Neutrophil (primary cell): ENCODE results near the gene MAP3K9.

Experiments
- H3K27ac ChIP-seq: fragments of 200-600 bp; sonication (generic); 2 replicates; pipeline ENCODE4 v1.5.1; 2016; ENCODE audit warnings: mild to moderate bottlenecking, moderate library complexity
- H3K27me3 ChIP-seq: fragments of 200-600 bp; sonication (generic); 2 replicates; pipeline ENCODE4 v1.6.0; 2016; ENCODE audit warnings: mild to moderate bottlenecking
- H3K36me3 ChIP-seq: fragments of 200-600 bp; sonication (generic); 2 replicates; pipeline ENCODE4 v1.5.1; 2017
- H3K4me1 ChIP-seq, 2 experiments: fragments of 200-600 bp in 1 of 2; sonication (generic) in 1 of 2; 1 replicate in 1 of 2; 2 replicates in 1 of 2; pipeline versions ENCODE4 v1.5.1 to v1.6.1; 2013 to 2016; ENCODE audit warnings: low read depth in 1 of 2, low read length in 1 of 2, mild to moderate bottlenecking in 1 of 2, moderate library complexity in 1 of 2; ENCODE audit not compliant: control insufficient read depth in 1 of 2, insufficient read depth in 1 of 2
- H3K4me3 ChIP-seq, 2 experiments: fragments of 200-600 bp in 1 of 2; sonication (generic) in 1 of 2; 1 replicate in 1 of 2; 2 replicates in 1 of 2; pipeline ENCODE4 v1.5.1; 2013 to 2016; ENCODE audit warnings: low read depth in 1 of 2, low read length in 1 of 2, mild to moderate bottlenecking in 1 of 2, moderate library complexity in 1 of 2
- H3K9me3 ChIP-seq: fragments of 200-600 bp; sonication (generic); 2 replicates; pipeline ENCODE4 v1.5.1; 2016
- TF ChIP-seq, protein P1 (sequence below): fragments of 200-600 bp; sonication (generic); IDR thresholded peaks from 2 replicates; pipeline ENCODE4 v1.5.1; 2016; ENCODE audit warnings: antibody characterized with exemption

Gene MAP3K9

DNA sequence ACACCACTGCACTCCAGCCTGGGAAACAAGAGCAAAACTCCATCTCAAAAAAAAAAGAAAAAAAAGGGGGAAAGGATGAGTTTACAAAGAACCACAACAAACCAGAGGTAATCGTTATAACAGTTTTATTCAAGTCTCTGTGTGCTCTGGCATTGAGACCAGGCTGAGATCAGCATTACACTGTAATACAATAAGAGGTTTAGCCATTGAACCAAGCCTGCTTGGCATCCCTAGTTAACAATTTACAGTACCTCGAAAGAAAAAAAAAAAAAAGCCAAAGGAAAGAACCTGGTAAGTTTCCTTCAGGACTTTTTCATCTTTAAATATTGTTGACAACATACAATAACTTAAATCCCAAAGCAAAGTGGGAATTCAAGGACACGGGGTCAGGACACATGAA is 86.9 kb downstream of the MAP3K9 start:
- TF ChIP-seq, protein P1, sequence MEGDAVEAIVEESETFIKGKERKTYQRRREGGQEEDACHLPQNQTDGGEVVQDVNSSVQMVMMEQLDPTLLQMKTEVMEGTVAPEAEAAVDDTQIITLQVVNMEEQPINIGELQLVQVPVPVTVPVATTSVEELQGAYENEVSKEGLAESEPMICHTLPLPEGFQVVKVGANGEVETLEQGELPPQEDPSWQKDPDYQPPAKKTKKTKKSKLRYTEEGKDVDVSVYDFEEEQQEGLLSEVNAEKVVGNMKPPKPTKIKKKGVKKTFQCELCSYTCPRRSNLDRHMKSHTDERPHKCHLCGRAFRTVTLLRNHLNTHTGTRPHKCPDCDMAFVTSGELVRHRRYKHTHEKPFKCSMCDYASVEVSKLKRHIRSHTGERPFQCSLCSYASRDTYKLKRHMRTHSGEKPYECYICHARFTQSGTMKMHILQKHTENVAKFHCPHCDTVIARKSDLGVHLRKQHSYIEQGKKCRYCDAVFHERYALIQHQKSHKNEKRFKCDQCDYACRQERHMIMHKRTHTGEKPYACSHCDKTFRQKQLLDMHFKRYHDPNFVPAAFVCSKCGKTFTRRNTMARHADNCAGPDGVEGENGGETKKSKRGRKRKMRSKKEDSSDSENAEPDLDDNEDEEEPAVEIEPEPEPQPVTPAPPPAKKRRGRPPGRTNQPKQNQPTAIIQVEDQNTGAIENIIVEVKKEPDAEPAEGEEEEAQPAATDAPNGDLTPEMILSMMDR: no peak
- Histone ChIP-seq H3K4me3 (no peak overlapping the region), H3K4me1 (no peaks in the 10 kb centered on the region), H3K9me3 (no peaks in the 10 kb centered on the region), H3K27me3 (peaks cover 26% of the 10 kb centered on the region), H3K36me3 (no peaks in the 10 kb centered on the region), H3K27ac (no peak overlapping the region)

DNA sequence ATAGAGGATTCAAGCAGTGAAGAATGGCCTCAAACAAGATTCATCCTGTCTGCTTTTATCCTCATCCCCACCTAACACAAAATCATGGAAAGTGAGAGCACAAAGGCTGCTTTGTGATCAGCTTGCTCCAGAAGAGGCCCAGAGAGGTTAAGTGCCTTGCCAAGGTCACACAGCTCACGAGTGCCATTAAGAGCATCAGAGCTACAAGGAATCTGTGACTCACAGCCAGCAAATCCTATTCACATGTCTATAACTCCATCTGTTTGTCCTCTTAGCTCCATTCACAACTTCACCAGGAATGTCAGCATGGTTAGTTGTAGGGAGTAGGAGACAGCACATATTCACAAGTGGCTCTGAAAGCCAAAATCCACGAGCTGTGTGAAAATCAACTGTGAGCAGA is 87.8 kb downstream of the MAP3K9 start:
- Histone ChIP-seq H3K36me3 (no peaks in the 10 kb centered on the region), H3K9me3 (no peaks in the 10 kb centered on the region), H3K27me3 (peaks cover 35% of the 10 kb centered on the region), H3K4me3 (no peak overlapping the region), H3K4me1 (no peaks in the 10 kb centered on the region), H3K27ac (no peak overlapping the region)
- TF ChIP-seq, protein P1: no peak

DNA sequence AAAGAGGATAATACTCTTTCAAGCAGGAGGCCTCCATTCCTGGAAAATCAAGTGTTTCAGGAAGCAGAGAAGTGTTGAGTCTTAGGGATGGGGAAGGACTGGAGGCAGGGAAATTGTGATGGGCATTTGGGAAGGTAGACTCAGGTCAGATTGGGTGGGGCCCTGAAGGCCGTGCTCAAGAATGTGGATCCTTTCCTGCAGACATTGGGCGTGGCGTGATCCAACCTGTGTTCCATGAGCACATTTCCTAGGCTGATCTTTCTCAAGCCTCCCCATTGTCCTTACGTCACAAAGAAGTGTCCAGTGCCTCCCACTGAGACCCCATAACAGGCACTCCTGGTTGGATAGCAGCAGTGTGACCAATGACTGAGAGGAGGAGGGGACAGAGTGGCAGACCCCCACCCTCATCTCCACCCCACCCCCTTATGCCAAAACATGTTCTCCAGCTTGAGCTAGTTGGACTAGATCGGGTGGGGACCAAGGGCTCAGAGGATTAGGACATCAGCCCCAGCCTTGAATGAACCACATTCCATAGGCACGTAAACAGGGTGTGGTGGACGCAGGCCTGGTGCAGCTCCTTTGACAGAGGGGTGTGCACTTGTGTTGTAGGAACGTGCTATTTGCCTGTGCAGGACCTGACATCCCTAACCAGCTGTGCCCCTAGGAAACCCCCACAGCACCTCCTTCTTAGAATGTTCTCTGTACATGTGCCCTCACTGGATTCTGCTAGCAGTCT is 90.8 kb downstream of the MAP3K9 start:
- TF ChIP-seq, protein P1: no peak
- Histone ChIP-seq H3K9me3 (no peaks in the 10 kb centered on the region), H3K36me3 (no peaks in the 10 kb centered on the region), H3K27me3 (peaks cover 45% of the 10 kb centered on the region), H3K4me3 (no peak overlapping the region), H3K27ac (no peak overlapping the region), H3K4me1 (no peaks in the 10 kb centered on the region)

DNA sequence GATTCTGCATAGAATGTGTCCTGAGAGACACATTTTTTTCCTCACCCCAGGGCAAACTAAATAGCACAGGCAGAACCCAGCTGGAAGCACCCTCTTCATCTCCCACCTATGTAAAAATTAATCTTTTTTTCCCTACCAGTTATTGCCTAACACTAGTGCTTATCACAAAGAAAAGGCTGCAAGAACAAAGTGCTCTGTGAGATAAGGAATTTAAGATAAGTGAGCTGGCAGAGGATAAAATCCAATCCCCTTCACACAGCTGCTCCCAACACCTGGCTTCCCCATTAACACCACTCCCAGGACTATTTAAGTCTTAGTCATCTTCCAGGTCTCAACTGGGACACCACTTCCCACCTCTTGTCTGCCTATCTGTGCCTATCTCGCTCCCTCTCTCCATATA is 92.4 kb downstream of the MAP3K9 start:
- no peaks in the 10 kb centered on the region for H3K9me3 ChIP-seq
- H3K4me3 ChIP-seq: no peak overlapping the region
- peaks cover 48% of the 10 kb centered on the region for H3K27me3 ChIP-seq
- TF ChIP-seq, protein P1: no peak
- H3K27ac ChIP-seq: no peak overlapping the region
- H3K4me1 ChIP-seq: no peaks in the 10 kb centered on the region
- no peaks in the 10 kb centered on the region for H3K36me3 ChIP-seq

DNA sequence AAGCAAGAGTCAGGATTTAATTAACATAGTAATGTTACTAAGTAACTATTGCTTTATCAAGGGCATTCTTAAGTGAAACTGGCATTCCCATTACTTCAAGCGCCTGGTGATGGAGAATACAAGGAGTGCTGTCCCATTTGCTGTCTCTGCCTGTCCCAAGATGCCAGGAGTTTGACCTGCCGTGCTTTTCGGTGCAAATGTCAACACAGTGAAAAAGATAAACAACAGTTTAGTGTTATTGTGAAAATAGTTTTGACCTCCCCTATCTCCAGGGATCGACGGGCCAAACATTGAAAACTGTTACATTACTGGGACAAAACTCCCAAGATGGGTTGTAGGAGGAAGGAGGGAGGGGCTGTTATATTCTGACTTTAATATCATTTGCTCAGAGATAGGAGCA is 92.8 kb downstream of the MAP3K9 start:
- TF ChIP-seq, protein P1: no peak
- H3K4me1 ChIP-seq: no peaks in the 10 kb centered on the region
- peaks cover 49% of the 10 kb centered on the region for H3K27me3 ChIP-seq
- no peaks in the 10 kb centered on the region for H3K36me3 ChIP-seq
- H3K27ac ChIP-seq: no peak overlapping the region
- H3K9me3 ChIP-seq: no peaks in the 10 kb centered on the region
- no peak overlapping the region for H3K4me3 ChIP-seq
